Nephron progenitor cell (in vitro differentiated cells): Measurements from ENCODE around the gene STRA8.
A peak's percentile ranks its signal among the peaks of the same experiment; 100 is the strongest.

Experiments
- DNase-seq: peaks from one replicate; pipeline ENCODE4 v3.0.0; 2021
- H3K27ac Mint-ChIP-seq: 2 replicates; pipeline ENCODE4 v1.8.0; 2021; ENCODE audit warnings: mild to moderate bottlenecking, moderate library complexity, mixed read lengths
- H3K27me3 Mint-ChIP-seq: 2 replicates; pipeline ENCODE4 v1.8.0; 2021; ENCODE audit warnings: mild to moderate bottlenecking, low read depth, mixed read lengths; ENCODE audit not compliant: poor library complexity
- H3K36me3 Mint-ChIP-seq: 2 replicates; pipeline ENCODE4 v1.8.0; 2021; ENCODE audit warnings: low read depth, mixed read lengths
- H3K4me1 Mint-ChIP-seq: 2 replicates; pipeline ENCODE4 v1.8.0; 2021; ENCODE audit warnings: mixed read lengths
- H3K4me3 Mint-ChIP-seq: 2 replicates; pipeline ENCODE4 v1.8.0; 2021; ENCODE audit warnings: mild to moderate bottlenecking, moderate library complexity, mixed read lengths
- H3K9me3 Mint-ChIP-seq: 2 replicates; pipeline ENCODE4 v1.8.0; 2021; ENCODE audit warnings: mild to moderate bottlenecking, moderate library complexity, mixed read lengths
- TF ChIP-seq, protein P1 (sequence below): fragments of 200-600 bp; sonication (generic); IDR thresholded peaks from 2 replicates; pipeline ENCODE4 v1.5.0; 2021; ENCODE audit warnings: antibody characterized with exemption

The STRA8 gene

GRCh38 chr7:135234727-135235126 lies 1.1 kb downstream of the STRA8 start:
- H3K36me3 Mint-ChIP-seq, result no peaks in the 10 kb centered on the region
- H3K27me3 Mint-ChIP-seq, result peaks cover 10% of the 10 kb centered on the region
- no peak overlapping the region for H3K4me3 Mint-ChIP-seq
- H3K4me1 Mint-ChIP-seq, result peaks cover 22% of the 10 kb centered on the region
- TF ChIP-seq, protein P1, sequence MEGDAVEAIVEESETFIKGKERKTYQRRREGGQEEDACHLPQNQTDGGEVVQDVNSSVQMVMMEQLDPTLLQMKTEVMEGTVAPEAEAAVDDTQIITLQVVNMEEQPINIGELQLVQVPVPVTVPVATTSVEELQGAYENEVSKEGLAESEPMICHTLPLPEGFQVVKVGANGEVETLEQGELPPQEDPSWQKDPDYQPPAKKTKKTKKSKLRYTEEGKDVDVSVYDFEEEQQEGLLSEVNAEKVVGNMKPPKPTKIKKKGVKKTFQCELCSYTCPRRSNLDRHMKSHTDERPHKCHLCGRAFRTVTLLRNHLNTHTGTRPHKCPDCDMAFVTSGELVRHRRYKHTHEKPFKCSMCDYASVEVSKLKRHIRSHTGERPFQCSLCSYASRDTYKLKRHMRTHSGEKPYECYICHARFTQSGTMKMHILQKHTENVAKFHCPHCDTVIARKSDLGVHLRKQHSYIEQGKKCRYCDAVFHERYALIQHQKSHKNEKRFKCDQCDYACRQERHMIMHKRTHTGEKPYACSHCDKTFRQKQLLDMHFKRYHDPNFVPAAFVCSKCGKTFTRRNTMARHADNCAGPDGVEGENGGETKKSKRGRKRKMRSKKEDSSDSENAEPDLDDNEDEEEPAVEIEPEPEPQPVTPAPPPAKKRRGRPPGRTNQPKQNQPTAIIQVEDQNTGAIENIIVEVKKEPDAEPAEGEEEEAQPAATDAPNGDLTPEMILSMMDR, result no peak
- H3K27ac Mint-ChIP-seq, result no peak overlapping the region
- no peak for DNase-seq
- H3K9me3 Mint-ChIP-seq, result no peaks in the 10 kb centered on the region

- Mint-ChIP-seq H3K27me3 (peaks cover 10% of the 10 kb centered on the region), H3K27ac (no peak overlapping the region)
- TF ChIP-seq, protein P1, result no peak
These were observed 2.2 kb downstream of the STRA8 start for GRCh38 chr7:135235841-135236240.

DNA sequence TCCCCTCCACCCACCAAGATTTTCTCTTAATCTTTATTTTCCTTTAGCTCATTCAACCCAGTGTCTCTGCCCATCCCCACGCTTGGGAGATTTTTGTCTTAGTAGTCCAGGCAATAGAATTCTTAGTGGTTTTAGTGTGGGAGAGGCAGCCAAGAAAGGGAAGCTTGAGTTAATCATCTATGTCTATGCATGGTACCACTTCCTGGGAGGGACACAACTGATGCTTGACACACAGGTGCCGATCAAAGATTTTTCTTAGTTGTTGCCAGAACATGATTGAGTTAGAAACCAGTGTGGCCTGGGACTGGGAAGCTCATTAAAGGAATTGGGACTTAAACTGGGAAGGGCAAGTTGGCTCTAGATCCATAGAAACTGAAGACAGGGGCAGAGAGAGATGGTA lies 3.1 kb downstream of the STRA8 start:
- H3K27ac Mint-ChIP-seq, result peak overlapping the region; percentile 21
- no peaks in the 10 kb centered on the region for H3K9me3 Mint-ChIP-seq
- TF ChIP-seq, protein P1, result no peak
- no peaks in the 10 kb centered on the region for H3K36me3 Mint-ChIP-seq
- no peak for DNase-seq
- H3K27me3 Mint-ChIP-seq, result peaks cover 10% of the 10 kb centered on the region
- no peak overlapping the region for H3K4me3 Mint-ChIP-seq
- H3K4me1 Mint-ChIP-seq, result peaks cover 27% of the 10 kb centered on the region

More at GRCh38 chr7:135235841-135236240, 2.2 kb downstream of the STRA8 start:
- Mint-ChIP-seq H3K4me1 (peaks cover 32% of the 10 kb centered on the region), H3K36me3 (no peaks in the 10 kb centered on the region), H3K4me3 (no peak overlapping the region), H3K9me3 (no peaks in the 10 kb centered on the region)
- no peak for DNase-seq

- Mint-ChIP-seq H3K27me3 (peaks cover 8% of the 10 kb centered on the region), H3K4me3 (no peak overlapping the region), H3K27ac (no peak overlapping the region), H3K36me3 (no peaks in the 10 kb centered on the region), H3K9me3 (no peaks in the 10 kb centered on the region), H3K4me1 (peaks cover 23% of the 10 kb centered on the region)
- TF ChIP-seq, protein P1, result peak; percentile 29
- DNase-seq, result no peak
These were observed 4.6 kb downstream of the STRA8 start for GRCh38 chr7:135238112-135238744.

DNA sequence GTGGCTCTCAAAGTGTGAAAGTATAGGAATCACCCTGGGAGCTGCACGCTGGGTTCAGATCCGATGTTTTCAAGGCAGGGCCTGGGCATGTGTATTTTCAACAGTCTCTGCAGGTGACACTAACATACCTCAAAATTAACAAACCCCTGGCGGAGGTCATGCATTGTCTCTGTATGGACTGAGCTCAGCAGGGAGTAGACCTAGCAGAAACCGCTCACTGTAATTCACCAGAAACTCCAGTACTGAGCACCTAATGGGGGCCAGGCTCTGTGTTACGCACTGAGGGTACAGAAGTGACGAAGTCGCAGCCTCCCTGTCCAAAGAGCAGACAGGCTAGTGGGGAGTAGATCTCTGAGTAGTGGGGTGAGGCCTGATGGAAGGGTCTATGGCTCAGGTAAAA lies 5.6 kb downstream of the STRA8 start:
- no peaks in the 10 kb centered on the region for H3K9me3 Mint-ChIP-seq
- no peak for DNase-seq
- H3K27me3 Mint-ChIP-seq, result peaks cover 8% of the 10 kb centered on the region
- H3K4me1 Mint-ChIP-seq, result peaks cover 23% of the 10 kb centered on the region
- H3K36me3 Mint-ChIP-seq, result no peaks in the 10 kb centered on the region
- TF ChIP-seq, protein P1, result no peak
- H3K4me3 Mint-ChIP-seq, result no peak overlapping the region
- peak overlapping the region; percentile 60 for H3K27ac Mint-ChIP-seq

DNA sequence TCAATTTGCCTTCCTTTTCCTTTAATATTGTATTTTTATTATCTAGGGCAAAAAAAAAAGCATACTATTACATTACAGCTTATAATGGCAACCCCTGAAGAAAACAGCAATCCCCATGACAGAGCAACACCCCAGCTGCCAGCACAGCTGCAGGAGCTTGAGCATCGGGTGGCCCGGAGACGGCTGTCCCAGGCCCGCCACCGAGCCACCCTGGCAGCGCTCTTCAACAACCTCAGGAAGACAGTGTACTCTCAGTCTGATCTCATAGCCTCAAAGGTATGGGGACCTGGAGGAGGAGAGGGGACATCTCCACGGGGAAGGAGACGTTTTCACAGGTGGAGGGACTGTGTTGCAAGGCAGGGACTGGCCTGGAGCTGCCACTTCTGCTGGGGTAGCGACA lies 6.8 kb downstream of the STRA8 start:
- TF ChIP-seq, protein P1, result no peak
- no peak for DNase-seq
- peaks cover 23% of the 10 kb centered on the region for H3K4me1 Mint-ChIP-seq

More for the DNA sequence above, 6.8 kb downstream of the STRA8 start:
- Mint-ChIP-seq H3K27ac (peak overlapping the region; percentile 81), H3K4me3 (no peak overlapping the region), H3K27me3 (peaks cover 8% of the 10 kb centered on the region), H3K36me3 (no peaks in the 10 kb centered on the region), H3K9me3 (peaks cover 3% of the 10 kb centered on the region)
